PC-3 (cell line): ENCODE results near the gene CORO1C. TPM values are rescaled to one million over a fixed set of nuclear protein-coding genes. Genes with fewer than 3 reads are reported as not detected.
A peak's percentile ranks its signal among the peaks of the same experiment; 100 is the strongest.

ENCODE experiments used
- ATAC-seq: fragments of 200-7000 bp; cut with Tn5 transposase; 2 replicates; pipeline ENCODE4 v1.9.1; 2020; ENCODE audit warnings: mild to moderate bottlenecking, moderate library complexity
- BruUV-seq: library from RNA; stranded (reverse); fragments of 400-500 nt; replicated peaks from 2 replicates; lab custom pipeline; 2021; lab: Mats Ljungman, UMichigan
- CTCF ChIA-PET: fragments of 300-600 bp; sonication (Branson Sonifier 250); formaldehyde crosslinking; loops from one replicate; lab custom pipeline; 2022; ENCODE audit warnings: antibody characterized with exemption; lab: Charles Lee
- POLR2A ChIA-PET: fragments of 300-600 bp; sonication (Branson Sonifier 250); formaldehyde crosslinking; loops from one replicate; lab custom pipeline; 2022; ENCODE audit warnings: antibody characterized with exemption; ENCODE audit not compliant: unreplicated experiment; lab: Charles Lee
- DNase-seq: peaks from one replicate; pipeline ENCODE4 v3.0.0-alpha.2; 2015
- H2AFZ ChIP-seq: fragments of 300-600 bp; sonication (generic); 2 replicates; pipeline ENCODE4 v1.6.0; 2016; ENCODE audit warnings: antibody characterized with exemption, low read length
- H3F3A ChIP-seq: fragments of 300-600 bp; sonication (generic); one replicate; pipeline ENCODE4 v1.6.0; 2017; ENCODE audit warnings: antibody characterized with exemption, low read length, control low read depth, mild to moderate bottlenecking; ENCODE audit not compliant: unreplicated experiment
- H3K27ac ChIP-seq: fragments of 300-600 bp; sonication (generic); 2 replicates; pipeline ENCODE4 v1.5.1; 2016; ENCODE audit warnings: mild to moderate bottlenecking, low read length
- H3K27me3 ChIP-seq: fragments of 300-600 bp; sonication (generic); 2 replicates; pipeline ENCODE4 v1.6.1; 2016; ENCODE audit warnings: low read length, mixed read lengths
- H3K36me3 ChIP-seq: fragments of 300-600 bp; sonication (generic); 2 replicates; pipeline ENCODE4 v1.6.1; 2016; ENCODE audit warnings: low read depth, mixed run types, low read length, mixed read lengths
- H3K4me1 ChIP-seq: fragments of 300-600 bp; sonication (generic); 2 replicates; pipeline ENCODE4 v1.5.1; 2016; ENCODE audit warnings: low read length; ENCODE audit not compliant: insufficient read depth
- H3K4me2 ChIP-seq: fragments of 300-600 bp; sonication (generic); 2 replicates; pipeline ENCODE4 v1.6.0; 2016; ENCODE audit warnings: low read length
- H3K4me3 ChIP-seq: fragments of 300-600 bp; sonication (generic); 2 replicates; pipeline ENCODE4 v1.5.1; 2016; ENCODE audit warnings: mild to moderate bottlenecking, low read length, mixed read lengths
- H3K79me2 ChIP-seq: fragments of 300-600 bp; sonication (generic); 2 replicates; pipeline ENCODE4 v1.6.1; 2017; ENCODE audit warnings: low read length, mixed read lengths
- H3K9ac ChIP-seq: fragments of 300-600 bp; sonication (generic); 2 replicates; pipeline ENCODE4 v1.6.0; 2016; ENCODE audit warnings: mild to moderate bottlenecking, low read length
- H3K9me2 ChIP-seq: fragments of 300-600 bp; sonication (generic); replicated peaks from 2 replicates; pipeline ENCODE4 v1.6.1; 2016; ENCODE audit warnings: mixed run types, low read length, mixed read lengths
- H3K9me3 ChIP-seq: fragments of 300-600 bp; sonication (generic); 2 replicates; pipeline ENCODE4 v1.6.1; 2016; ENCODE audit warnings: low read length, mixed read lengths
- H4K20me1 ChIP-seq: fragments of 300-600 bp; sonication (generic); 2 replicates; pipeline ENCODE4 v1.6.1; 2016; ENCODE audit warnings: low read length, mixed read lengths
- EZH2 ChIP-seq: fragments of 300-600 bp; sonication (generic); IDR thresholded peaks from one replicate; pipeline ENCODE4 v1.6.1; 2017; ENCODE audit warnings: antibody characterized with exemption, mild to moderate bottlenecking, low read length; ENCODE audit not compliant: unreplicated experiment
- EZH2phosphoT487 ChIP-seq: fragments of 300-600 bp; sonication (generic); IDR thresholded peaks from 2 replicates; pipeline ENCODE4 v1.6.1; 2018; ENCODE audit warnings: mild to moderate bottlenecking, antibody characterized with exemption, low read length, borderline replicate concordance
- intact Hi-C: fragments of 100-400 bp; cut with micrococcal nuclease; formaldehyde crosslinking; loops from 2 replicates; pipeline ENCODE4 v1.9.0; 2023
- total RNA-seq: library from RNA; depleted of rRNA; stranded (reverse); fragments of >200 nt; gene quantifications from 2 replicates; pipeline ENCODE4 v1.2.3, GENCODE V29; 2014
- TF ChIP-seq, protein P1 (sequence below): fragments of 300-600 bp; sonication (generic); conservative IDR thresholded peaks from 2 replicates; pipeline ENCODE4 v1.5.1; 2017; ENCODE audit warnings: antibody characterized with exemption, low read depth, mild to moderate bottlenecking, low read length

The CORO1C gene
- total RNA-seq, 1 experiment from 2014 or later = 179 TPM

DNA sequence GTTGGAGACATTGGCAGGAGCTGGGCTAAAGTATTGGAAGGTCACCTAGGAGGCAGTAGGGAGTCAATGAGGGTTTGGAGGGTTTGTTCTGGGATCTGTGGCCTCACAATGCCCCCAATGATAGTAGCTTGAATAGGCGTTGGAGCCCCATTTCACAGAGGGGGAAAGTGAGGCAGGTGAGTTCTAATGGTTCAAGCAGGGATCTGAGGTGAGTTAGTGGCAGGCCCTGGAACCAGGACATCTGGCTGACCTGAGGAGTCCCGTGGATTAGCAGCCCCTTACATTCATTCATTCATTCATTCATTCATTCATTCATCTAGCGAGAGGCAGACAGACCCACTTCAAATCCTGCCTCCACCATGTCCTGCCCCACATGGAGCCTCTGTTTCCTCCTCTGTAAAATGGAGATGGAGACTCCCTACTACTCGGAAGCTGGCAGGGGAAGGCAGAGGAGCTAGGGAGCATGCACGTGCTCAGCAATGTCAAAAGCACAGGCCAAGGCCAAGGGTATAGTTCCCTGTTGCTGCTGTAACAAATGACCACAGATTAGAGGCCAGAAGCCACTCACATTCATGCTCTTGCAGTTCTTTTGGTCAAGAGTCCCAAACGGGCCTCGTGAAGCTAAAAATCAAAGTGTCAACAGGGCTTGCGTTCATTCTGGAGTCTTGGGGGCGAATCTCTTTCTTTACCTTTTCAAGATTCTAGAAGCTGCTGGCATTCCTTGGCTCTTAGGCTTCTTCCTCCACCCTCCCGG is 131.2 kb downstream of the CORO1C start:
- ATAC-seq = no peak
- POLR2A ChIA-PET = no interaction called here
- no TSS peak for BruUV-seq

DNA sequence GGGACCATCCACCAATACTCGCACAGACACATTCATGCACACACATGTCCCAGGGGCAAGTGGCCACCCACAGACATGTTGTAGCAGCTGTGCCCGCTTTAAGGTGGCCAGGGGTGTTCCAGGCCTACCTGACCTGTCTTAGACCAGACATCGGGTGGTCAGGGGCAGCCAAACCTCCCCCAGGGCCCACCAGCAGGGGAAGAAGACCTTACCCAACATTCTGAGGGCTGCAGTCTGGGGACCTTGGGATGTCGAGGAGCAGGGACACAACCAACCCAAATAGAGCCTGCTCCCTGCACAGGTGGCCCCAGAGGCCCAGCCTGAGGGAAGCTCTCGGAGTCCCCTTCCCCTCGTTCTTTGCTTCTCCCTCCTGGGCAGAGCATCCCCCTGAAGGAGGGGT is 131.8 kb downstream of the CORO1C start:
- Histone ChIP-seq H2AFZ (no peak overlapping the region), H3K4me2 (no peak overlapping the region), H3F3A (no peaks in the 10 kb centered on the region), H3K9me3 (no peaks in the 10 kb centered on the region), H3K9ac (no peak overlapping the region), H3K4me1 (no peaks in the 10 kb centered on the region), H3K27ac (no peak overlapping the region), H3K9me2 (no peaks in the 10 kb centered on the region), H3K27me3 (no peaks in the 10 kb centered on the region), H3K36me3 (no peaks in the 10 kb centered on the region), H3K79me2 (no peaks in the 10 kb centered on the region), H4K20me1 (no peaks in the 10 kb centered on the region), H3K4me3 (no peak overlapping the region)
- intact Hi-C loops = no loop called here
- ATAC-seq (no peak), DNase-seq (no peak)
- ChIA-PET CTCF (no interaction called here), POLR2A (no interaction called here)
- no TSS peak for BruUV-seq
- TF ChIP-seq EZH2phosphoT487 (no peak), EZH2 (no peak)
- TF ChIP-seq, protein P1, sequence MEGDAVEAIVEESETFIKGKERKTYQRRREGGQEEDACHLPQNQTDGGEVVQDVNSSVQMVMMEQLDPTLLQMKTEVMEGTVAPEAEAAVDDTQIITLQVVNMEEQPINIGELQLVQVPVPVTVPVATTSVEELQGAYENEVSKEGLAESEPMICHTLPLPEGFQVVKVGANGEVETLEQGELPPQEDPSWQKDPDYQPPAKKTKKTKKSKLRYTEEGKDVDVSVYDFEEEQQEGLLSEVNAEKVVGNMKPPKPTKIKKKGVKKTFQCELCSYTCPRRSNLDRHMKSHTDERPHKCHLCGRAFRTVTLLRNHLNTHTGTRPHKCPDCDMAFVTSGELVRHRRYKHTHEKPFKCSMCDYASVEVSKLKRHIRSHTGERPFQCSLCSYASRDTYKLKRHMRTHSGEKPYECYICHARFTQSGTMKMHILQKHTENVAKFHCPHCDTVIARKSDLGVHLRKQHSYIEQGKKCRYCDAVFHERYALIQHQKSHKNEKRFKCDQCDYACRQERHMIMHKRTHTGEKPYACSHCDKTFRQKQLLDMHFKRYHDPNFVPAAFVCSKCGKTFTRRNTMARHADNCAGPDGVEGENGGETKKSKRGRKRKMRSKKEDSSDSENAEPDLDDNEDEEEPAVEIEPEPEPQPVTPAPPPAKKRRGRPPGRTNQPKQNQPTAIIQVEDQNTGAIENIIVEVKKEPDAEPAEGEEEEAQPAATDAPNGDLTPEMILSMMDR = no peak

More for the DNA sequence above, 131.2 kb downstream of the CORO1C start:
- Histone ChIP-seq H2AFZ (no peak overlapping the region), H3K9me2 (no peaks in the 10 kb centered on the region), H3K4me3 (no peak overlapping the region), H3K4me1 (no peaks in the 10 kb centered on the region), H3K36me3 (no peaks in the 10 kb centered on the region), H3F3A (no peaks in the 10 kb centered on the region), H3K9me3 (no peaks in the 10 kb centered on the region), H3K4me2 (no peak overlapping the region), H3K79me2 (no peaks in the 10 kb centered on the region), H3K9ac (no peak overlapping the region), H3K27ac (no peak overlapping the region), H3K27me3 (no peaks in the 10 kb centered on the region), H4K20me1 (no peaks in the 10 kb centered on the region)
- no peak for DNase-seq
- CTCF ChIA-PET = no interaction called here
- intact Hi-C loops = no loop called here
- TF ChIP-seq EZH2 = no peak
- TF ChIP-seq, protein P1 = 0 out of 2 replicates have a peak, but pooled peaks have one; percentile 11
- TF ChIP-seq EZH2phosphoT487 = no peak

DNA sequence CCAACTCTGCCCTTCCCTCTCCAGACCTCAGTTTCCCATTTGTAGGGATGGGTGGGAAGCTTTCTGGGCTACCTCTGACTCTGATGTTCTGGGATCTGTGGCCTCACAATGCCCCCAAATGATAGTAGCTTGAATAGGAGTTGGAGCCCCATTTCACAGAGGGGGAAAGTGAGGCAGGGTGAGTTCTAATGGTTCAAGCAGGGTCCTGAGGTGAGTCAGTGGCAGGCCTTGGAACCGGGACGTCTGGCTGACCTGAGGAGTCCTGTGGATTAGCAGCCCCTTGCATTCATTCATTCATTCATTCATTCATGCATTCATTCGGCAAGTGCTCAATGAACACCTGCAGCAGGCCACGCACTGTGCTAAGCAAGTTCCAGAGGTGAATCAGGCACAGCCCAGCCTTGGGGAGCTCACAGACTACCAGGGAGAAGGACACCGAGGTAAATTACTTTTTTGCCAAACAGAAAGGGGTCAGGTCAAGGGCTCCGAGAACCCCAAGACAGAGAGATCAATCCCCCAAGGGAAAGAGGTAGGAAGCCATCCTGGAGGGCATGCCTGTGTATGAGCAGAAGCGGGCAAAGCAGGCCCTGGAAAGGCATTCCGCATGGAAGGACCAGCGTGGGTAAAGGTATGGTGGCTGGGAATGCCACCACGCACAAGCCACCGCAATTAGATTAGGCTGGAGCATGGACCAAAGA is 132.6 kb downstream of the CORO1C start:
- Histone ChIP-seq H3K36me3 (no peaks in the 10 kb centered on the region), H3K4me1 (no peaks in the 10 kb centered on the region), H3K4me3 (no peak overlapping the region), H3K27me3 (no peaks in the 10 kb centered on the region), H4K20me1 (no peaks in the 10 kb centered on the region), H3K27ac (no peak overlapping the region), H3K4me2 (no peak overlapping the region), H3K9ac (no peak overlapping the region), H3K9me2 (no peaks in the 10 kb centered on the region), H3K79me2 (no peaks in the 10 kb centered on the region), H3F3A (no peaks in the 10 kb centered on the region), H2AFZ (no peak overlapping the region), H3K9me3 (no peaks in the 10 kb centered on the region)
- ChIA-PET POLR2A (no interaction called here), CTCF (no interaction called here)
- TF ChIP-seq EZH2phosphoT487 (no peak), EZH2 (no peak)
- TF ChIP-seq, protein P1 = no peak
- DNase-seq (no peak), ATAC-seq (no peak)
- intact Hi-C loops = no loop called here
- no TSS peak for BruUV-seq
